ENCODE measurements around the gene KCNJ16. TPM values are rescaled to one million over a fixed set of nuclear protein-coding genes. Genes with fewer than 3 reads are reported as not detected.

KCNJ16 gene
- total RNA-seq, 1 donor, result not detected

DNA sequence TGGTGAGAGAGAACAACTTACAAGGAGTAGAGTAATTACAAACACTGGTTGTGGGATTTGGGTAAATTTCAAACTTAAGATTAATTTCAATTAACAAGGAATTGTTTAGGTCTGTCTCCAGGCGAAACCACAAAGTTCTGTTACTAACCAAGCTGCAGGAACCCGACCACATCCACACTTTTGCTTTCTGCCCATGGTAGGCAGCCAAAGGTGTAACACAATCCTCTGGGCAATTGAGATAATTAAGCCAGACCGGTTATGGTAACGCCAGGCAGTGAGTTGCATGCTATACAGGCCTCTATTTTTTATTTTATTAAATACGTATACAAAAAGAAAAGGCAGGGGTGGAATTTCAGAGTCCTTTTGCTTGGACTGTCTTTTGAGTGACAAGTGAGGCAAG is 106.4 kb downstream of the KCNJ16 start:
- TF ChIP-seq, protein P1, sequence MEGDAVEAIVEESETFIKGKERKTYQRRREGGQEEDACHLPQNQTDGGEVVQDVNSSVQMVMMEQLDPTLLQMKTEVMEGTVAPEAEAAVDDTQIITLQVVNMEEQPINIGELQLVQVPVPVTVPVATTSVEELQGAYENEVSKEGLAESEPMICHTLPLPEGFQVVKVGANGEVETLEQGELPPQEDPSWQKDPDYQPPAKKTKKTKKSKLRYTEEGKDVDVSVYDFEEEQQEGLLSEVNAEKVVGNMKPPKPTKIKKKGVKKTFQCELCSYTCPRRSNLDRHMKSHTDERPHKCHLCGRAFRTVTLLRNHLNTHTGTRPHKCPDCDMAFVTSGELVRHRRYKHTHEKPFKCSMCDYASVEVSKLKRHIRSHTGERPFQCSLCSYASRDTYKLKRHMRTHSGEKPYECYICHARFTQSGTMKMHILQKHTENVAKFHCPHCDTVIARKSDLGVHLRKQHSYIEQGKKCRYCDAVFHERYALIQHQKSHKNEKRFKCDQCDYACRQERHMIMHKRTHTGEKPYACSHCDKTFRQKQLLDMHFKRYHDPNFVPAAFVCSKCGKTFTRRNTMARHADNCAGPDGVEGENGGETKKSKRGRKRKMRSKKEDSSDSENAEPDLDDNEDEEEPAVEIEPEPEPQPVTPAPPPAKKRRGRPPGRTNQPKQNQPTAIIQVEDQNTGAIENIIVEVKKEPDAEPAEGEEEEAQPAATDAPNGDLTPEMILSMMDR (IDR thresholded peaks at IDR 0.05; ENCODE audit: extremely low read depth, low read depth, low read length), result no peak
- no peak for DNase-seq (ENCODE audit: insufficient read length, low spot score, missing footprints)
- Histone ChIP-seq H3K36me3 (ENCODE audit: insufficient read depth, low read length) (no peaks in the 10 kb centered on the region), H3K4me3 (ENCODE audit: insufficient read depth, low read length) (no peak overlapping the region), H3K9me3 (ENCODE audit: low read depth, low read length) (no peaks in the 10 kb centered on the region), H3K27me3 (ENCODE audit: insufficient read depth, low read length) (no peaks in the 10 kb centered on the region), H3K4me2 (ENCODE audit: insufficient read depth, low read length) (no peak overlapping the region), H4K20me1 (ENCODE audit: insufficient read depth, low read length) (no peaks in the 10 kb centered on the region), H3K4me1 (ENCODE audit: insufficient read depth, low read length) (no peaks in the 10 kb centered on the region), H2AFZ (ENCODE audit: low read length) (no peak overlapping the region), H3K79me2 (ENCODE audit: insufficient read depth, low read length) (no peaks in the 10 kb centered on the region), H3K27ac (ENCODE audit: low read depth, low read length) (no peak overlapping the region)

DNA sequence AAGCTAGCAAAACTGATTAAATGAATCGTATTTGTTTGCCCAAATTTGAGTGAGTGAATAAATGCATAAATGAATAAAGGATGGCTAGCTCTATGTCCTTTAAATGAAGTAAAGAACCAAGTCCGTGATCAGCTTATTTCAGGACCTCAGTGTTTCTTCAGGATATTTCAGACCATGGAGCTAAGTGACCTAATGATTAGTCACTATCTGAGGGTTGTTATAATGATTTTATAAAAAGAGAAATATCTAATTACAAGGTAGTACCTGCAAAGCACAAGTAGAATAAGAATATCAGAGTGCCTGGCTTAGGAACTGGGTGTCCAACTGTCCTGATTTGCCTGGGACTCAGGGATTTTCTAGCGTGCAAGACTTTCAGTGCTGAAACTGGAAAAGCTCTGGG is 106.8 kb downstream of the KCNJ16 start:
- Histone ChIP-seq H3K36me3 (ENCODE audit: insufficient read depth, low read length) (no peaks in the 10 kb centered on the region), H3K4me3 (ENCODE audit: insufficient read depth, low read length) (no peak overlapping the region), H3K79me2 (ENCODE audit: insufficient read depth, low read length) (no peaks in the 10 kb centered on the region), H2AFZ (ENCODE audit: low read length) (no peak overlapping the region), H3K4me2 (ENCODE audit: insufficient read depth, low read length) (no peak overlapping the region), H4K20me1 (ENCODE audit: insufficient read depth, low read length) (no peaks in the 10 kb centered on the region), H3K27me3 (ENCODE audit: insufficient read depth, low read length) (no peaks in the 10 kb centered on the region), H3K27ac (ENCODE audit: low read depth, low read length) (no peak overlapping the region), H3K9me3 (ENCODE audit: low read depth, low read length) (no peaks in the 10 kb centered on the region), H3K4me1 (ENCODE audit: insufficient read depth, low read length) (no peaks in the 10 kb centered on the region)
- TF ChIP-seq, protein P1 (IDR thresholded peaks at IDR 0.05; ENCODE audit: extremely low read depth, low read depth, low read length), result no peak
- peak; percentile 67 for DNase-seq (ENCODE audit: insufficient read length, low spot score, missing footprints)

GRCh38 chr17:70183508-70183907 is 108.5 kb downstream of the KCNJ16 start:
- Histone ChIP-seq H3K36me3 (ENCODE audit: insufficient read depth, low read length) (no peaks in the 10 kb centered on the region), H3K27me3 (ENCODE audit: insufficient read depth, low read length) (no peaks in the 10 kb centered on the region), H3K79me2 (ENCODE audit: insufficient read depth, low read length) (no peaks in the 10 kb centered on the region), H3K9me3 (ENCODE audit: low read depth, low read length) (no peaks in the 10 kb centered on the region), H3K4me2 (ENCODE audit: insufficient read depth, low read length) (no peak overlapping the region), H2AFZ (ENCODE audit: low read length) (no peak overlapping the region), H3K4me3 (ENCODE audit: insufficient read depth, low read length) (no peak overlapping the region), H3K27ac (ENCODE audit: low read depth, low read length) (no peak overlapping the region), H4K20me1 (ENCODE audit: insufficient read depth, low read length) (no peaks in the 10 kb centered on the region), H3K4me1 (ENCODE audit: insufficient read depth, low read length) (no peaks in the 10 kb centered on the region)
- no peak for DNase-seq (ENCODE audit: insufficient read length, low spot score, missing footprints)
- TF ChIP-seq, protein P1 (IDR thresholded peaks at IDR 0.05; ENCODE audit: extremely low read depth, low read depth, low read length), result no peak

DNA sequence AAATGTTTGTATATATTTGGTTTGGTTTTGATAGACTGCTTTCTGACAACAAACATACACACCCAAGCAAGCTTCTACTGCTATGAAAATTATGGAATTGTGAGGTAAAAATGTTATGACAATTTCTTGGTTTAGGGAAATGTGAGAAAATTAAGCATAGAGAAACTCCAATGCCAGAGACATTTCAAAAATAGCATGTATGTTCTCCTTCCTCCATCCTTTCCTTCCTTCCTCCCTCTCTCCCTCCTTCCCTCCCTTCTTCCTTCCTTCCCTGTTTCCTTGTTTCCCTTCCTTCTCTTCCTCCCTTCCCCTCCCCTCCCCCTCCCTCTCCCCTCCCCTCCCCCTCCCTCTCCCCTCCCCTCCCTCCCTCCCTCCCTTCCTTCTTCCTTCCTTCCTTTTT is 109.2 kb downstream of the KCNJ16 start:
- no peak for DNase-seq (ENCODE audit: insufficient read length, low spot score, missing footprints)
- Histone ChIP-seq H3K4me2 (ENCODE audit: insufficient read depth, low read length) (no peak overlapping the region), H3K4me3 (ENCODE audit: insufficient read depth, low read length) (no peak overlapping the region), H3K27ac (ENCODE audit: low read depth, low read length) (no peak overlapping the region), H2AFZ (ENCODE audit: low read length) (no peak overlapping the region), H3K9me3 (ENCODE audit: low read depth, low read length) (no peaks in the 10 kb centered on the region), H3K36me3 (ENCODE audit: insufficient read depth, low read length) (no peaks in the 10 kb centered on the region), H3K79me2 (ENCODE audit: insufficient read depth, low read length) (no peaks in the 10 kb centered on the region), H3K4me1 (ENCODE audit: insufficient read depth, low read length) (no peaks in the 10 kb centered on the region), H4K20me1 (ENCODE audit: insufficient read depth, low read length) (no peaks in the 10 kb centered on the region), H3K27me3 (ENCODE audit: insufficient read depth, low read length) (no peaks in the 10 kb centered on the region)
- TF ChIP-seq, protein P1 (IDR thresholded peaks at IDR 0.05; ENCODE audit: extremely low read depth, low read depth, low read length), result no peak

Data from osteoblast (primary cell).